HL-60 (cell line): ENCODE data around the gene CXCL8.

Source experiments
- DNase-seq, 2 experiments: peaks; one replicate each; pipeline ENCODE4 v3.0.0-alpha.2; 2010 to 2020; ENCODE audit warnings: low read depth in 1 of 2, low spot score in 1 of 2
- H3K27ac ChIP-seq: fragments of 250-450 bp; sonication (Bioruptor Pico); replicated peaks from 2 replicates; pipeline ENCODE4 v1.5.1; 2020; ENCODE audit warnings: mild to moderate bottlenecking, moderate library complexity
- H3K27me3 ChIP-seq: fragments of 250-450 bp; sonication (Bioruptor Pico); 2 replicates; pipeline ENCODE4 v1.5.1; 2021; ENCODE audit warnings: mild to moderate bottlenecking, moderate library complexity; ENCODE audit not compliant: insufficient read depth, poor library complexity, severe bottlenecking
- H3K4me3 ChIP-seq: replicated peaks from 2 replicates; pipeline ENCODE4 v1.5.1; 2011; ENCODE audit warnings: mild to moderate bottlenecking, control low read depth, low read length; ENCODE audit not compliant: insufficient read depth
- GABPA ChIP-seq: IDR thresholded peaks from 2 replicates; pipeline ENCODE4 v1.6.1; 2012; ENCODE audit warnings: low read depth
- POLR2AphosphoS5 ChIP-seq: IDR thresholded peaks from 2 replicates; pipeline ENCODE4 v1.6.1; 2012; ENCODE audit warnings: low read depth
- SPI1 ChIP-seq: IDR thresholded peaks from 2 replicates; pipeline ENCODE4 v1.6.1; 2012; ENCODE audit warnings: low read depth, mild to moderate bottlenecking, borderline replicate concordance
- TF ChIP-seq, protein P1 (sequence below): IDR thresholded peaks from one replicate; pipeline ENCODE4 v1.5.1; 2011; ENCODE audit warnings: low read length, control low read depth, inconsistent platforms; ENCODE audit not compliant: insufficient read depth
- TF ChIP-seq, protein P2 (sequence below): IDR thresholded peaks from 2 replicates; pipeline ENCODE4 v1.6.1; 2012; ENCODE audit warnings: low read depth; ENCODE audit not compliant: insufficient replicate concordance

Gene CXCL8

DNA sequence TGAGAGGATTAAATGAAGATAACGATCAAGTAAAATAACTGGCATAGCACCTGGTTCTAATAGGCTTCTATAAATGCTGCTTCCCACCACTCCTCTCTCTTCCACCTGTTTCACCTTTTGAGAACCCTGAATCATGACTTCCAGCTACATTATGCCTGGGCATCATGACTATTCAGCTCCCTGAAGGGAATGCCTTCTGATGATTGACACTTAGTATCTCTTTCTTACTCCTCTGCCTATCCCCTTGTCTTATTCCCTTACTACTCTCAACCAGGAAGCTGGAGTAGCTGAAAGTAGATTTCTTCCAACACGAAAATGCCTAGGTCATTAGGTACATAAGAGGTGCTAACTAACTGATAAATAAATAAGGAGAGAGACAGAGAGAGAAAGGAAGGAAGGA, 24.7 kb upstream of the CXCL8 start:
- Histone ChIP-seq H3K27me3 (no peaks in the 10 kb centered on the region), H3K27ac (no peak overlapping the region; the same call in 1 of the 2 replicates), H3K4me3 (no peak overlapping the region)
- no peak for DNase-seq
- TF ChIP-seq SPI1 (no peak), POLR2AphosphoS5 (no peak), GABPA (no peak)
- TF ChIP-seq, protein P1, sequence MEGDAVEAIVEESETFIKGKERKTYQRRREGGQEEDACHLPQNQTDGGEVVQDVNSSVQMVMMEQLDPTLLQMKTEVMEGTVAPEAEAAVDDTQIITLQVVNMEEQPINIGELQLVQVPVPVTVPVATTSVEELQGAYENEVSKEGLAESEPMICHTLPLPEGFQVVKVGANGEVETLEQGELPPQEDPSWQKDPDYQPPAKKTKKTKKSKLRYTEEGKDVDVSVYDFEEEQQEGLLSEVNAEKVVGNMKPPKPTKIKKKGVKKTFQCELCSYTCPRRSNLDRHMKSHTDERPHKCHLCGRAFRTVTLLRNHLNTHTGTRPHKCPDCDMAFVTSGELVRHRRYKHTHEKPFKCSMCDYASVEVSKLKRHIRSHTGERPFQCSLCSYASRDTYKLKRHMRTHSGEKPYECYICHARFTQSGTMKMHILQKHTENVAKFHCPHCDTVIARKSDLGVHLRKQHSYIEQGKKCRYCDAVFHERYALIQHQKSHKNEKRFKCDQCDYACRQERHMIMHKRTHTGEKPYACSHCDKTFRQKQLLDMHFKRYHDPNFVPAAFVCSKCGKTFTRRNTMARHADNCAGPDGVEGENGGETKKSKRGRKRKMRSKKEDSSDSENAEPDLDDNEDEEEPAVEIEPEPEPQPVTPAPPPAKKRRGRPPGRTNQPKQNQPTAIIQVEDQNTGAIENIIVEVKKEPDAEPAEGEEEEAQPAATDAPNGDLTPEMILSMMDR, result no peak
- TF ChIP-seq, protein P2, sequence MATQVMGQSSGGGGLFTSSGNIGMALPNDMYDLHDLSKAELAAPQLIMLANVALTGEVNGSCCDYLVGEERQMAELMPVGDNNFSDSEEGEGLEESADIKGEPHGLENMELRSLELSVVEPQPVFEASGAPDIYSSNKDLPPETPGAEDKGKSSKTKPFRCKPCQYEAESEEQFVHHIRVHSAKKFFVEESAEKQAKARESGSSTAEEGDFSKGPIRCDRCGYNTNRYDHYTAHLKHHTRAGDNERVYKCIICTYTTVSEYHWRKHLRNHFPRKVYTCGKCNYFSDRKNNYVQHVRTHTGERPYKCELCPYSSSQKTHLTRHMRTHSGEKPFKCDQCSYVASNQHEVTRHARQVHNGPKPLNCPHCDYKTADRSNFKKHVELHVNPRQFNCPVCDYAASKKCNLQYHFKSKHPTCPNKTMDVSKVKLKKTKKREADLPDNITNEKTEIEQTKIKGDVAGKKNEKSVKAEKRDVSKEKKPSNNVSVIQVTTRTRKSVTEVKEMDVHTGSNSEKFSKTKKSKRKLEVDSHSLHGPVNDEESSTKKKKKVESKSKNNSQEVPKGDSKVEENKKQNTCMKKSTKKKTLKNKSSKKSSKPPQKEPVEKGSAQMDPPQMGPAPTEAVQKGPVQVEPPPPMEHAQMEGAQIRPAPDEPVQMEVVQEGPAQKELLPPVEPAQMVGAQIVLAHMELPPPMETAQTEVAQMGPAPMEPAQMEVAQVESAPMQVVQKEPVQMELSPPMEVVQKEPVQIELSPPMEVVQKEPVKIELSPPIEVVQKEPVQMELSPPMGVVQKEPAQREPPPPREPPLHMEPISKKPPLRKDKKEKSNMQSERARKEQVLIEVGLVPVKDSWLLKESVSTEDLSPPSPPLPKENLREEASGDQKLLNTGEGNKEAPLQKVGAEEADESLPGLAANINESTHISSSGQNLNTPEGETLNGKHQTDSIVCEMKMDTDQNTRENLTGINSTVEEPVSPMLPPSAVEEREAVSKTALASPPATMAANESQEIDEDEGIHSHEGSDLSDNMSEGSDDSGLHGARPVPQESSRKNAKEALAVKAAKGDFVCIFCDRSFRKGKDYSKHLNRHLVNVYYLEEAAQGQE, result no peak

DNA sequence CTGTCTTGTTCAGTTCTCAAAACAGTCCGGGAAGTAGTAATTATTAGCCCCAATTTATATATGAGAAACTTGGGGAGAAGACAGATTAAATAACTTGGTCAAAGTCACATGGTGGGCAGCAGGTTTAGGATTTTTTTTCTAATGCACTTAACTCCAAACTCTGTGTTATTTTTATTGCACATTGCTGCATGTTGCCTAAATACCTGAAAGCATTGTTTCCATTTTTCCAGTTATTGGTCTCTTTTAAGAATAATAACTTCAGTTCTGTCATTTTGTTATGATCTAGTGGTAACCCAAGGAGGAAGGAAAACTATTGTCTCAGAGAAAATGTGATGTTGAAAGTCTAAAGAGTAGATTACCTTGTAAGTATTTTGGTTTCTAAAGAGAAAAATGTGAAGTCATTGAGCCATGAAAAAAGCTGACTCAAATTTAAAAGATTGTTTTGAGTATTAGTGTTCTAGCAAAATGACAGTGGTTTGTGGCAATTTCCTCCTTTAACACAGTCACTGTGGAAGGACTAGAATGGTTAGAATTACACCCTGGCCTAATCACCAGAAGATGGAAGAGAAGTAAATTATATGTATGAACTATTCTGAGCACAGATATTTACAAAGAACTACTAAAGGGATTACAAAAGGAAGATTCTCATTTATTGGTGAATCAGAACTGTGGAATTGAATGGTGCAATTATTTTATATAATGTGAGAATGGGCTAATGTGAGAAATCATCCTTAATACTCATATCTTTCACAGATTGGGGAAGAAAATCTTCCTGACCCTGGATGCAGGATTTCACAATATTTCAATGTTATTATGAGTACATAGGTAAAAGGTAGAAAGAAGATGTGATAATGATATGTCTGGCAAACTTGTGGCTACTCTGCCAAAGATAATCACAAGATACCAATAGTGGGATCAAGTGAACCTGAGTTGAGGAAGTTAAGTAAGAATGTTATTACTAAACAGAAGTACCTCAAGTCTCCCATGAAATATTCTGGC, 21.7 kb upstream of the CXCL8 start:
- TF ChIP-seq SPI1 (no peak), POLR2AphosphoS5 (no peak), GABPA (no peak)
- TF ChIP-seq, protein P1, result no peak
- TF ChIP-seq, protein P2, result no peak
- Histone ChIP-seq H3K4me3 (no peak overlapping the region), H3K27ac (peak overlapping the region; percentile 51), H3K27me3 (no peaks in the 10 kb centered on the region)
- DNase-seq, result peak in 1 of 2 experiments; percentile 49

DNA sequence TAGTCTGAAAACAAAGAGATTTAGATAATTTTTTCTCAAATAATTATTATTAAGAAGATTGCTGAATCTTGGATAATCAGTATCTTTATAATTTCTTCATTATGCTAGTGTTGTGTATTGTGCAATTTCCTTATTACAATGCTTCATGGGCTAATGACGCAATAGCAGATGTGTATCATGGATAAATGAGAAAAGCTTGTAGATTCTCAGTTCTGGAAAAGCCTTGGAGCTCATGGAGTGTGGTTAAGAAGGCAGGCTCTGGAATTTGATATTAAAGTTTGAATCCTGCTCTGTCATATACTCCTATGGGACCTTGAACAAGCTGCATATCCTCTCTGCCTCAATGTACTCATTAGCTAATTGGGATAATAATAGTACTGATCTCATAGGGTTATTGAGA, 18.9 kb upstream of the CXCL8 start:
- TF ChIP-seq SPI1 (no peak), GABPA (no peak), POLR2AphosphoS5 (no peak)
- TF ChIP-seq, protein P1, result no peak
- TF ChIP-seq, protein P2, result no peak
- DNase-seq, result no peak
- H3K4me3 ChIP-seq, result no peak overlapping the region
- H3K27me3 ChIP-seq, result no peaks in the 10 kb centered on the region
- peak overlapping the region; percentile 51; the same call in 1 of the 2 replicates for H3K27ac ChIP-seq
